DMS153 treated with DMSO at 0.1 percent for 48 hours (cell line): ENCODE measurements around the gene DYNC2H1.
"Not testable (repeated sequence)": the region's sequence is repeated elsewhere in the genome, so short reads cannot be mapped to it uniquely, and the experiment has no call there.

Experiments used
- DNase-seq: peaks from one replicate; lab custom pipeline; 2025; ENCODE audit not compliant: unreplicated experiment; lab: John Stamatoyannopoulos, UW

DYNC2H1 gene

DNA sequence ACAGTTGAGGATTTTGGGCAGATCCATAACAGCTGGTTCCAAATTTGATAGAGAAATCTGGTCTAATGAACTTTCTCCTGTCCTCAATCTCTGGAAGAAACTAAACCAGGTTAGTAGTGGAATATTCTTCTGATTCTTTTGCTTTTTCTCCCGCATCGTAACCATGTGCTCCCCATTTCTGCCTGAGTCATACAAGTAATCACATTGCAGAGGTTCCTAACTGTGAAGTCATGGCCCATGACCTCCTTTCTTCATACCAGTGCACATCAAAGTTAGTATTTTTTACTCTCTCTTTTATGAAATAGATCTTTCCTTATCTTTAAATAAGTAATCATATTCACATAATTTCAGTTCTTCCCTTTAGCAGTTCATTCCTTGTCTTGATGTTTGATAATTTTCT lies 249.0 kb downstream of the DYNC2H1 start:
- DNase-seq, result no peak

DNA sequence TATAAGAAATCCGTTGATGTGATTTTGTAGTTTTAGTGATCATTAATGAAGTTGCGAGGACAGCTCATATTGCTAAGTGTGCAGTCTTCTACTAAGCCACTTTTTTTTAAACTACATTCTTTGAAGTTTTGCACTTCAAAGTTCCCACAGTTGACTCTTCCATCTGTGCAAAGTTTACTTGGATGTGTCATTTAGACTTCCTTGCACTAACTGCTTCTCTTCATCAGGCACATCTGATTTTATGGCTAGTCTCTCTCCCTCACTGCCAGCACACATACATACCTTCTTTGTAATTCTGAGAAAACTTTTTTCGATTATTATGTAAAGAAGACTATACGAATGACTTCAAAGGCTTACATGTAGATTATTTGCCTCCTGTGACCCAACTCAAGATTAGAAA lies 250.0 kb downstream of the DYNC2H1 start:
- no peak for DNase-seq

DNA sequence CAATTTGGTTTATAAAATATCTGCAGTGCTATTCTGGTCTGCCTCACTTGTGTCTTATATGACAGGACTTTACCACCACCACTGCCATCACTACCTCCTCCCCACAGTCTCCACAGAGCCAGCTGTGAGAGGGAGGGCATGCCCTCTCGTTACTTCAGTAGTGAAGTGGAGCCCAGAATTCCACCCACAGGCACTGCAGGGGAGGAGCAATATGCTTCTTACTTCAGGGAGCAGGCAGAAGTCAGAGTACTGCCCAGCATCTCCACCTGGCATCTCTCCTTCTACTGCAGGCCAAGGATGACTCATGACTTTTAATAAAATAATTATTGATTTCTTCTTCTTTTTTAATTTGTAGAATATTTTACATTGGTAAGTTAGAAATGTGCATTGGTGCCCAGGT lies 255.5 kb downstream of the DYNC2H1 start:
- no peak for DNase-seq

GRCh38 chr11:103367650-103368049 lies 258.4 kb downstream of the DYNC2H1 start:
- DNase-seq, result no peak

DNA sequence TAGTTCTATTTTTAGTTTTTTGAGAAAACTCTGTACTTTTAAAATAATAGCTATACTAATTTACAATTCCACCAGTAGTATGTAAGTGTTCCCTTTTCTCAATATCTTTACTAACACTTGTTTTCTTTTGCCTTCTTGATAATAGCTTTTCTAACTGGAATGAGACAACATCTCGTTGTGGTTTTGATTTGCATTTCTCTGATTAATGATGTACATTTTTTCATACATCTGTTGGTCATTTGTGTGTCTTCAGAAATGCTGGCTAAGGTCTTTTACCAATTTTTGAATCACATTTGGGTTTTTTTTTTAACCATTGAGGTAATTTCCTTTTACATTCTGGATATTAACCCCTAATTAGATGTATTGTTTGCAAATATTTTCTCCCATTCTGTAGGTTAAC lies 258.9 kb downstream of the DYNC2H1 start:
- DNase-seq, result no peak

- DNase-seq, result no peak
These were observed 260.9 kb downstream of the DYNC2H1 start for GRCh38 chr11:103370076-103370475.

DNA sequence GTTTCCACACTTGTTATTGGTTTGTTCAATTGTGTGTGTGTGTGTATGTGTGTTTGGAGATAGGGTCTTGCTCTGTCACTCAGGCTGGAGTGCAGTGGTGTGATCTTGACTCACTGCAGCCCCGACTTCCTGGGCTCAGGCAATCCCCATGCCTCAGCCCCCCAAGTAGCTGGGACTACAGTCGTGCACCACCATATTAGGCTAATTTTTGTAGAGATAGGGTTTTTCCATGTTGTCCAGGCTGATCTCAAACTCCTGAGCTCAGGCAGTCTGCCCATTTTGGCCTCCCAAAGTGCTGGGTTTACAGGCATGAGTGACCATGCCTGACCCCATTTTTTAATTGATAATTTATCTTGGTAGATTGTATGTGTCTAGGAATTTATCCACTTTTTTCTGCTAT lies 263.7 kb downstream of the DYNC2H1 start:
- DNase-seq, result no peak

DNA sequence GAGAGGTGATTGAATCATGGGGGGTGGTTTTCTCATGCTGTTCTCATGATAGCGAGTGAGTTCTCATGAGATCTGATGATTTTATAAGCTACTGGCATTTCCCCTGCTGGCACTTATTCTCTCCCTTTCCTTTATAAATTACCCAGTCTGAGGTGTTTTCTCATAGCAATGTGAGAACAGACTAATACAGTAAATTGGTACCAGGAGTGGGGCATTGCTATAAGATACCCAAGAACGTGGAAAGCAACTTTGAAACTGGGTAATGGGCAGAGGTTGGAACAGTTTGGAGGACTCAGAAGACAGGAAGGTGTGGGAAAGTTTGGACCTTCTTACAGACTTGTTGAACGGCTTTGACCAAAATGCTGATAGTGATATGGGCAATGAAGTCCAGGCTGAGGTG lies 265.0 kb downstream of the DYNC2H1 start:
- DNase-seq, result not testable (repeated sequence)

DNA sequence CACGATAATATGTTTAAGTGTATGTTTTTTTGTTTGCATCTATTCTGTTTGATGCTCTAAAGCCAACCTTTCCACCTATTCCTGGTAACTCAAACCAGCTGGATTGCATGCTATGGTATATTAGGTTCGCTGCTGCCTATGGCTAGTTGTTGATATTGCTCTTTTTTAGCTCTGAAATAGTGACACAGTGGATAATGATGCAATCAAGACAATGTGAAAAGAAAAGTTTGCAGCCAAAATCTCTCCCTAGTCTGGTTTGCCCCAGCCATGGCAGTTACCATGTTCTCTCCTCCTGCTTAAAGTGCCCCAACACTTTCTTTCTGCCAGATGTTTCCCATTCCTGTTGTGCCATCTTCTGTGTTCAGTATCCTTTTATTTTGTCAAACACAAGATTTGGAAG lies 269.7 kb downstream of the DYNC2H1 start:
- no peak for DNase-seq

- no peak for DNase-seq
These were observed 270.8 kb downstream of the DYNC2H1 start for GRCh38 chr11:103380031-103380430.

- no peak for DNase-seq
These were observed 275.4 kb downstream of the DYNC2H1 start for GRCh38 chr11:103384652-103385051.

DNA sequence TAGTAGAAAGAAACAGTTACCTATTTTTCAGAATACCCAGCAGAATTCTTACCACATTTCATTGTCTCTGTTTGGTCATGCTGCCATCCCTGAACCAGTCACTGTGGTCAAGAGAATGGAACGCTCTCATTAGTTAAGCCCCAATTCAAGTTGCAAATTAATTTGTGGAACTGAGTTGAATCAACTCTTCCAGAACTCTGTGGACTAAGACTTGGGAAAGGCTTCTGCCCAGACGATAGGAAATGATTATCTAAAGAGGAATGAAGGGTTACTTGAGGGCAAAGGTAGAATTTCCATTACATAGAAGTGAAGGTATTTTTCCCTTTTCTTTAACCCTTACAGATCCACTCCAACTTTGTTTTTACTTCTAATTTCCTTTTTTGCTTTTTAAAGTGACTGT lies 286.4 kb downstream of the DYNC2H1 start:
- no peak for DNase-seq

- no peak for DNase-seq
These were observed 287.0 kb downstream of the DYNC2H1 start for GRCh38 chr11:103396237-103396636.

DNA sequence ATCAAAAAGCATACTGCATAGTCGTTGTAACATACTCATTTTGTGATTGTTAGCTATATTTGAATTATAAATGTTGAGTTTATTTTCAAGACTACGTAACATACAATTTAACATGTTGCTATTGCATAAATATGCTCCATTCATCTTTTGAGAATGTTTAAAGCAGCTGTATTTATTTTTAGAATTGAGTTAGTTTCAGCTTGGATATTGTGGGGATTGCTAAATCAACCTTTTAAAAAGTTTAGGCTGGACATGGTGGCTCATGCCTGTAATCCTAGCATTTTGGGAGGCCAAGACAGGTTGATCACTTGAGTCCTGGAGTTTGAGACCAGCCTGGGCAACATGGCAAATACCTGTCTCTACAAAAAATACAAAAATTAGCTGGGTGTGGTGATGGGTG lies 288.1 kb downstream of the DYNC2H1 start:
- DNase-seq, result no peak

DNA sequence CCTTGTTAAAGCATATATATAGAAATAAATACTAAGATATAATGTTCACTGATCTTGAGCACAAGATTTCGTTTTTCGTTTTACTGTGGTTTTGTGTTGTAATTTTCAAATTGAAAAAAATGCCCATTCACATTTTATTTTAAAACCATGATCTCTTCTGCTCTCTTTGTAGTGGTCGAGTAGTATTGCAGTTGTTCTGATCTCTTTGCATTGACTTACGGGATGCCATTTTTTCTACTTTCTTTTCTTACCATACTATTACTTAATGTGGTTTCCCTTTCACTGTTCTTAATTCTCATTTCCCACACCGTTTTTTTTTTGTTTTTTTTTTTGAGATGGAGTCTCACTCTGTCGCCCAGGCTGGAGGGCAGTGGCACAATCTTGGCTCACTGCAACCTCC lies 289.6 kb downstream of the DYNC2H1 start:
- DNase-seq, result no peak

DNA sequence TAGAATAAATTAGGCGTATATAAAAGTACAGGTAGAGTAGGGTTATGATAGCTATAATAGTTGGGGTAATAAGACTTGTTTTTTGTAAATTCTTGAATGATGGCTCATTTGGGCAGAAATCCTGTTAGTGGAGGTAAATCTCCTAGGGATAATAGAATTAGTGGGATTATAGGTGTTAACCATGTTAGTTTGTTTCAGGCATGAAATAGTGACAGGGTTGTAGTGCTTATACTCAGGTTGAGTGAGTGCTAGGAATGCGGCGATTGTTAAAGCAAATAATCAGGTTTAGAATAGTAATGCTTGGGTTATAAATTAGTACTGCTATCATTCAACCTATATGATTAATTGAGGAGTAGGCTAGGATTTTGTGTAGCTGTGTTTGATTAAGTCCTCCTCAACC lies 297.1 kb downstream of the DYNC2H1 start:
- DNase-seq, result no peak

GRCh38 chr11:103407641-103408040 lies 298.4 kb downstream of the DYNC2H1 start:
- DNase-seq, result no peak

DNA sequence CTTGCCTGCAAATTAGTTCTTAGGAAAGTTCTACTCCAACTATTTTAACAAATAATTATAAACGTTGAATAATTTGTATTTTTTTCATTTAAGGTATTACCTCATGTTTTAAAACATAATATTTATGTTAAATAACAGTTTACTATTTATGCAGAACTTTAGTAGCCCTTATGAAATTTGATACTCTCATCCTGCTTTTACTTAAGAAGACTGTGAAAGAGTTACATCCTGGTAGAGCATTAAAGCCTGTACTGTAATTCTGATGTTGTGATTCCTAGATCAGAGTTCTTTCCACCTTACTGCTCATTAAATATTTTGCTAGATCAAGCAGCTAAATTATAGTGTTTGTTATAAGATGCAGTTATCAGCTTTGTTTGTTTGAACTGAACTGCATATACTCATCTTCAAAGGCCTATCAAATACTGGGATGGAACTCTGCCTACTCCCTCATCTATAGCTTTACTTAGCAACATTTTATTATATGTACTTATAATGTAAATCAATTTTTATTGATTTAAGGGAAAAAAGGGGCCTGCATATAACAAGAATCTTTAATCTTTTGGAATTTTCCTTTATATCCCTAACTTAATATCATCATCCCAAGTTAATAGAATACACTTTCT lies 304.2 kb downstream of the DYNC2H1 start:
- no peak for DNase-seq

DNA sequence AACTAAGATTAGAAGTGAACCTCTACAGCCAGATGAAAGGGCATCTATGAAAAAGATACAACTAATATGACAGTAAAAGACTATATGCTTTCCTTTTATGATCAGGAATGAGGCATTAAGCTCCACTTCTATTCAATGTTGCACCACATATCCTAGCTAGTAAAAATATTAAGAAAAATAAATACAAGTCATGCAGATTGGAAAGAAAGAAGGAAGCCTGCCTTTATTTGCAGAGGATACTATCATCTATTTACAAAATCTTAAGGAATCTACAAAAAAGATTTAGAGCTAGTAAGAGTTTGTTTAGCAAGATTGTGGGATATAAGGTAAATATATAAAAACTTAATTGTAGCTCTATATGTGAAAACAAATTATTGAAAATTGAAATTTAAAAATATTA lies 308.8 kb downstream of the DYNC2H1 start:
- DNase-seq, result no peak

DNA sequence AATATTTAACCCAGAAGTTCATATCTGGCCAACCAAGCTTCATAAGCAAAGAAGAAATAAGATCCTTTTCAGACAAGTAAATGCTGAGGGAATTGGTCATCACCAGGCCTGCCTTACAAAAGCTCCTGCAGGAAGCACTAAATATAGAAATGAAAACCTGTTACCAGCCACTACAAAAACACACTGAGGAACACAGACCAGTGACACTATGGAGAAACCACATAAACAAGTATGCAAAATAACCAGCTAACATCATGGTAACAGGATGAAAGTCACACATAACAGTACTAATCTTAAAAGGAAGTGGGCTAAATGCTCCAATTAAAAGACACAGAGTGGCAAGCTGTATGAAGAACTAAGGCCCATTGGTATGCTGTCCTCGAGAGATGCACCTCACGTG lies 311.4 kb downstream of the DYNC2H1 start:
- DNase-seq, result no peak

DNA sequence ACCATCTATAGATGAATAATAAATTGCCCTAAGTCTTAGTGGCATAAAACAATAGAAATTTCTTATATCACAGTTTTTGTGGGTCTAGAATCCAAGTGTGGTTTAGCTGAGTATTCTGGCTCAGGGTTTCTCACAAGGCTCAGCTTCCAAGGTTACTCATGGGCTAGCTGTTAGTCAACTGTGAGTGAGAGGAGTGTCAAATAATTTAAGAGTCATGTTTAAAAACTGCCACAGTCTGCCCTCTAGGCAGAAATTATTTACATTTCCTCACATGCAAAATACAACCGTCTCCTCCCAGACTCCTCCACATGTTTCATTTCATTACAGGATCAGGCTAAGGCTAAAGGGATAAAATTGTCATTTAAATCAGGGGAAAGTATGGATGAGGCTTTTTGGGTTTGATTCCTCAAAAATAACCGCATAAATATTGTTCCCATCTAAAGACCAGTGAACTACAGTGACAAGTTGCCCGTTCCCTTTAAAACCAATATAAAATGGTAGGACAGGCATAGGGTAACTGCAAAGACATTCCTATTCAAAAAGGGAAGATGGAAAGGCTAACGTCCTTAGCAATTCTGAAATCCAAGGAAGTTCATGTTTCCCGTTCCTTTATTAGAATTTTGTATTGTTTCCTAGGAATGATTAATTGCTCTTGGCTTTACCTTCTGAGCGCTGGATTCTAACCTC lies 324.3 kb downstream of the DYNC2H1 start:
- no peak for DNase-seq

DNA sequence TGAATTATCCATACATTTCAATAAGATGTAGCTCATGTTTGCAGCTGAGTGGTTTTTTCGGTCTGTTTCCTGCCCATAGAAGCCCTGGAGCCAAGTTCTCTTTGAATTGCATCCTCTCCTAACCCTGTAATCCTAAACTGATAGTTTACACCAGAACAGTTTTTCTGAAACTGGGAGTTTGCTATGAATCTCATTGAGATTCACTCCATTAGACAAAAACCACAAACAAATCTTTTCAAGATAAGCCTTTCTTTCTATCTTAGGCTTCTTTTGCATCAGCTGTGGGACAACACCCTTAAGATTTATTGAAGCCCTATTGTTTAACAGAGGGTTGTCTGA lies 324.8 kb downstream of the DYNC2H1 start:
- DNase-seq, result no peak

- DNase-seq, result no peak
These were observed 327.0 kb downstream of the DYNC2H1 start for GRCh38 chr11:103436131-103436770.
